Thoracic aorta (tissue), 2 donors: ENCODE measurements around the gene STK32B. TPM values are rescaled to one million over a fixed set of nuclear protein-coding genes. Genes with fewer than 3 reads are reported as not detected.
"Not testable (repeated sequence)": the region's sequence is repeated elsewhere in the genome, so short reads cannot be mapped to it uniquely, and the experiment has no call there.

Experiments
- ATAC-seq: fragments of 150-250 bp; one replicate; pipeline ENCODE4 v1.8.0; 2017; ENCODE audit warnings: low read depth; ENCODE audit not compliant: insufficient number of reproducible peaks, low FRiP score
- DNase-seq: peaks from one replicate; pipeline ENCODE4 v3.0.0-alpha.2; 2020; ENCODE audit warnings: low spot score
- H3K27ac ChIP-seq, 2 donors: fragments of 200-600 bp; sonication (generic); 1 replicate in 1 of 2; 2 replicates in 1 of 2; pipeline ENCODE4 v1.5.1; 2016; ENCODE audit warnings: mild to moderate bottlenecking in 2 of 2, moderate library complexity in 2 of 2
- H3K27me3 ChIP-seq: fragments of 200-600 bp; sonication (generic); replicated peaks from 2 replicates; pipeline ENCODE4 v1.6.0; 2016; ENCODE audit warnings: mild to moderate bottlenecking; ENCODE audit not compliant: insufficient read depth
- H3K36me3 ChIP-seq: fragments of 200-600 bp; sonication (generic); one replicate; pipeline ENCODE4 v1.5.1; 2016
- H3K4me1 ChIP-seq, 2 donors: fragments of 200-600 bp; sonication (generic); 1 replicate in 1 of 2; 2 replicates in 1 of 2; pipeline versions ENCODE4 v1.5.1 to v1.6.0; 2016; ENCODE audit warnings: low read depth in 2 of 2, mild to moderate bottlenecking in 1 of 2; ENCODE audit not compliant: control insufficient read depth in 1 of 2
- H3K4me3 ChIP-seq: fragments of 200-600 bp; sonication (generic); 2 replicates; pipeline ENCODE4 v1.5.1; 2016; ENCODE audit warnings: mild to moderate bottlenecking
- H3K9me3 ChIP-seq: fragments of 200-600 bp; sonication (generic); 2 replicates; pipeline ENCODE4 v1.5.1; 2016
- CTCF ChIP-seq: fragments of 200-600 bp; sonication (generic); IDR thresholded peaks from one replicate; pipeline ENCODE4 v1.5.1; 2019; ENCODE audit warnings: antibody characterized with exemption
- total RNA-seq, 2 donors: library from RNA; depleted of rRNA; stranded (reverse); fragments of >200 nt; gene quantifications; one replicate each; pipeline versions ENCODE4 v1.1.0 to v1.2.3, GENCODE V29; 2016

Gene STK32B
- total RNA-seq: 1 to 10 TPM; 4.5 to 7.0 TPM

DNA sequence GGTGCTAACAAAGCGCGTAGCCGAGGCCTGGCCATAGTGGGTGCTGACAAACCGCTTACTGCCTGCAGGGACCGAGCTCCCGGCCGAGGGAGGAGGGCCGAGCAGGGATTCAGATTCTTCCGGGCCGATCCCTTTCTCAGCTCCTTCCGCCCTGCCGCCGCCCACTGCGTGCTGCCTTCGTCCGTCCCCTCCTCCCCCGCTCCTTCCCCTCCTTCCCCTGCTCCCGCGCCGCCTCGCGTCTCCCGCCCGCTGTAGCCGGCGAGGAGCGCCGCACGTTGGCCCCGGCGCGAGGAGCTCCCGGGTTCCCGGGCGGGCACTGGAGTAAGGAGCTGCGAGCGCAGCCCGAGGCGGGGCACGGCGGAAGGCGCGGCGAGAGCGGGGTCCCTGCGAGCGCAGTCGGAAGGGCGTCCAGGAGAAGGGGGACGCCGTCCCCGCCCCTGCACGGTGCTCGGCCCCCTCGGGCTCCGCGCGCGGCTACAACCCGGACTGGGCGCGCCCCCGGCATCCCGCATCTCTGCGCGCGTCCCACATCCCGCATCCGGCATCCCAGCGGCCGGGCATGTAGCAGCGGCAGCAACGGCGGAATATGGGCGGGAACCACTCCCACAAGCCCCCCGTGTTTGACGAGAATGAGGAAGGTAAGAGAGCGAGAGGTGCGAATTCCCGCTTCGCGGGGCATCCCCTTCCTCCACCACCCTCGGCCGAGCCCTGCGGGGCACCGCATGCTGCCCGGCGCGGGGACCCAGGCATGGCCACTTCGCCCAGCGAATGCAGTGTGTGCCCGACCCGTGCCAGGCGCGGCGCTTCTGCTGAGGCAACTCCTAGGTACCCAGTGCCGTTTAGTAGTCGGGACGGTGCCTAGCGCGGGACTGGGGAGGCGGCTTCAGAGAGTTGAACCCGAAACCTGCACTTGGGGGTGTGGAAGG is at the start of gene STK32B:
Gene STK32B, plus strand, starts transcription at position 203 of the 926 bp plus-strand sequence.
- H3K27ac ChIP-seq: no peak within 1 kb of the TSS
- DNase-seq: no peak
- ATAC-seq: peak; percentile 26

DNA sequence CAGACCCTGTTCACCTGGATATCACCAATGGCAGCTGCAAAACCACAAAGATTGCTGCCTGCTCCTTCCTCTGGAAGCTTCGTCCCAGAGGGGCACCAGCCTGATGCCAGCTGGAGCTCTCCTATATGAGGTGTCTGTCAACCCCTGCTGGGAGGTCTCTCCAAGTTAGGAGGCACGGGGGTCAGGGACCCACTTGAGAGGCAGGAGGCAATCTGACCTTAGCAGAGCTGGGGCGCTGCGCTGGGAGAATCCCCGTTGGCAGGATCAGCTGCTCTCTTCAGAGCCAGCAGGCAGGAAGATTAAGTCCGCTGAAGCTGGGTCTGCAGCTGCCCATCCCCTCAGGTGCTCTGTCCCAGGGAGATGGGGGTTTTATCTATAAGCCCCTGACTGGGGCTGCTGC is 49.6 kb upstream of the STK32B start:
- not testable (repeated sequence) for H3K27ac ChIP-seq, H3K4me1 ChIP-seq, H3K9me3 ChIP-seq, H3K27me3 ChIP-seq, H3K36me3 ChIP-seq, DNase-seq, ATAC-seq, H3K4me3 ChIP-seq

More for the DNA sequence above, at the start of gene STK32B:
- Histone ChIP-seq H3K27me3 (no peaks in the 10 kb centered on the region), H3K4me3 (peak within 1 kb of the TSS; percentile 73), H3K4me1 (no peaks in the 10 kb centered on the region), H3K36me3 (no peaks in the 10 kb centered on the region), H3K9me3 (no peaks in the 10 kb centered on the region)
- no peak for TF ChIP-seq CTCF

GRCh38 chr4:5003372-5003857 is 47.9 kb upstream of the STK32B start:
- H3K4me3 ChIP-seq: no peak overlapping the region
- H3K9me3 ChIP-seq: no peaks in the 10 kb centered on the region
- H3K4me1 ChIP-seq: no peaks in the 10 kb centered on the region
- H3K36me3 ChIP-seq: no peaks in the 10 kb centered on the region
- H3K27ac ChIP-seq: no peak overlapping the region
- H3K27me3 ChIP-seq: no peaks in the 10 kb centered on the region
- DNase-seq (no peak), ATAC-seq (no peak)
- TF ChIP-seq CTCF: no peak

GRCh38 chr4:5003918-5004317 is 47.4 kb upstream of the STK32B start:
- ATAC-seq: no peak
- no peaks in the 10 kb centered on the region for H3K9me3 ChIP-seq
- TF ChIP-seq CTCF: no peak
- DNase-seq: no peak
- no peak overlapping the region for H3K27ac ChIP-seq
- H3K27me3 ChIP-seq: no peaks in the 10 kb centered on the region
- H3K4me1 ChIP-seq: no peaks in the 10 kb centered on the region
- H3K4me3 ChIP-seq: no peak overlapping the region
- no peaks in the 10 kb centered on the region for H3K36me3 ChIP-seq

GRCh38 chr4:5004496-5004895 is 46.8 kb upstream of the STK32B start:
- Histone ChIP-seq H3K27me3 (no peaks in the 10 kb centered on the region), H3K36me3 (no peaks in the 10 kb centered on the region), H3K4me1 (no peaks in the 10 kb centered on the region), H3K4me3 (no peak overlapping the region), H3K9me3 (no peaks in the 10 kb centered on the region), H3K27ac (no peak overlapping the region)
- ATAC-seq (no peak), DNase-seq (no peak)
- TF ChIP-seq CTCF: no peak

DNA sequence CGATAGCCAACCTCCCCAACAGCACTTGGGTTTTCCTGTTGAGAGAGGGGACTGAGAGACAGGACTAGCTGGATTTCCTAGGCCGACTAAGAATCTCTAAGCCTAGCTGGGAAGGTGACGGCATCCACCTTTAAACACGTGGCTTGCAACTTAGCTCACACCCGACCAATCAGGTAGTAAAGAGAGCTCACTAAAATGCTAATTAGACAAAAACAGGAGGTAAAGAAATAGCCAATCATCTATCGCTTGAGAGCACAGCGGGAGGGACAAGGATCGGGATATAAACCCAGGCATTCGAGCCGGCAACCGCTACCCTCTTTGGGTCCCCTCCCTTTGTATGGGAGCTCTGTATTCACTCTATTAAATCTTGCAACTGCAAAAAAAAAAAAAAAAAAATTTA is 44.3 kb upstream of the STK32B start:
- ATAC-seq, H3K36me3 ChIP-seq, H3K9me3 ChIP-seq, H3K4me1 ChIP-seq, H3K27me3 ChIP-seq, H3K4me3 ChIP-seq, DNase-seq, H3K27ac ChIP-seq: not testable (repeated sequence)
